HG03280 (cell line): ENCODE measurements around the gene BHMT.
"Not testable (repeated sequence)": the region's sequence is repeated elsewhere in the genome, so short reads cannot be mapped to it uniquely, and the experiment has no call there.

ENCODE experiments used
- ATAC-seq: cut with Tn5 transposase; IDR thresholded peaks from one replicate; pipeline ENCODE4 v1.9.1; 2021; ENCODE audit warnings: mild to moderate bottlenecking, moderate library complexity; ENCODE audit not compliant: unreplicated experiment

The BHMT gene

DNA sequence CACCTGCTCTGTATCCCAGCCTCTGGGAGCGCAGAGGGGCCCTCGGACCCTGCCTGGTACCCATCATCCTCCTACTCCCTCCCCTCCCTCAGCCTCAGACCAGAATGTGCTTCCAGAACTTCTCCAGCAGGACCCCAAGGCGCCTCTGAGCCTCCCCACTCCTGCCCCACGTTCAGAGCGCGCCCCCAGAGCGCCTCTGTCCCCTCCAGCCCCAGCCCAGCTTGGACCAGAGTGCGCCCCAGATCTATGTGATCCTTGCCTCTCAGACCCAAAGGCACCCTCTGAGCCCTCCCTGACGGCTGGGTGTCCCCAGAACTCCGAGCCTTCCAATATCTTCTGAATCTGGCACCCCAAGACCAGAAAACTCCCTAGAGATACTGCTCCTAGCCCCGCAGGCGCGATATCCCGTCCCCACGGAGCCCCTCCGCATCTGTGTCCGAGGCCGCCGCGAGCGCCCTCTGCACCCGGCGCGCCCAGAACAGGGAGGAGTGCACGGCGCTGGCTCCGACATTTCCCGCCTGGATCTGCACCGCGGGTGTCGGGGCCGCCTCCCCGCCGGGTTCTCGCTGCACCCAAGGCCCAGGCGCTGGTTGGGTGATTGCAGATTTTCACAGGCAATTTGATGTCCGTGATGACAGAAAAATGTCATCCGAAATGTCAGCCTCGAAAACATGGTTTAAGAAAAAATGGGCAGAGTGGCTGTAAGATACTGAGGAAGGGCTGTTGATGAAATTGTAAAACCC, 522 bp downstream of the BHMT start:
- no peak for ATAC-seq

DNA sequence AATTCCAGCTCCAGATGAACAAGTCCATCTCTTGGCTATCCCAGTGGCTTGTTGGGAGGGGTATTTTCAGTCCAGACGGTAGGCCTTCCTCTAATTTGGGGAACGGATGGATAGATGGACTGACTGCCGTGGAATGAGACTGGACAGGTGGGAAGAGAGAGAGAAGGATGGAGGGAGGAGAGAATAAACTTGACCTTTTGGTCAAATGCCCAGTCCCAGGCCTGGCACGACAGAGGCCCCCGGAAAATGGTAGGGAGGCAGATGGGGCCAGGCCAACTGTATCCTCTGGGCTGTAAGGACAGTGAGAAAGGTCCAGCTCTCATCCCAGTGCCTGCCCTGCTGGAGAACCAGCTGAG, 1.1 kb downstream of the BHMT start:
- no peak for ATAC-seq

DNA sequence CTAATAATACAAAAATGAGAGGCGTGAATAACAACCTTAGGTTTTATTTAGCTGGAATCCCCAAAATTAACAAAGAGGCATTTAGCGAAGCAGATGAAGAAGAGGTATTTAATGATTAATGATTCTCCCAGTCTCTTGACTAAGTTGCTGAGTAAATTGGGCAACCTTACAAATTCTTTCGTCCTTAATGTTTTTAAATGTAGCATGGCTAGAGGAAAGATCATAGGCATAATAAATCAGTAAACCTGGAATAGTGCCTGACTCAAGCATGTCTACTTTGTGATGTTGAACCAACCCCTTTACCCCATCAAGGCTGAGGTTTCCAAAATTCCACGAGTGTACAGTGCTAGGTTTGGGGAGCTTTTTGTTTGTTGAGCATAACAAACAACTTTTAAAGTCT, 7.9 kb downstream of the BHMT start:
- ATAC-seq = no peak

DNA sequence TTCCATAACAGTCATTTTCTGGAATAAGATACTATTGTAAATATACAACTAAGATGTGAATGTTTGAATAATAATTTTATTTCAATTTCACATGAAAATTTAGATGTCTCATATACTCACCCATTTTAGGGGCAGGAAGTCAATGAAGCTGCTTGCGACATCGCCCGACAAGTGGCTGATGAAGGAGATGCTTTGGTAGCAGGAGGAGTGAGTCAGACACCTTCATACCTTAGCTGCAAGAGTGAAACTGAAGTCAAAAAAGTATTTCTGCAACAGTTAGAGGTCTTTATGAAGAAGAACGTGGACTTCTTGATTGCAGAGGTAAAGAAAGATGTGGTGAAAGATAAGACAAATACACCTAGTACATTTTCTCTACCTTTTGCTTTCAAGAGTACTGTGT, 8.6 kb downstream of the BHMT start:
- no peak for ATAC-seq

DNA sequence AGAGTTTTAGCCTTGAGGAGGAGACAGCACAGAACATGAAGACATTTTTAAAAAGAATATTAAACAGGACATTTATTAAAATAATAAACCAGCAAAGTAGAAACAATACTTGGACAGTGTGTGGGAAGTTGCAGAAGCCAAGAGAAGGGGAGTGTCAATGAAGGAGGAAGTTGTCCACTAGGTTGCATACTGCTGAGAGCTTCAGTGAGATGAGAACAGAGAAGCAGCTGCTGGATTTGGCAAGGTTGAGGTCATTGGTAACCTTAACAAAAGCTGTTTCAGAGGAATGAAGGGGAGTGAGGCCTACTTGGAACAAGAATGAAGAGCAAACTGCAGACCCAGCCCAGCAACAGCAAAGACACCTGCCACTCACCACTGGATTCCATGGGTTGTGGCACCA, 11.4 kb downstream of the BHMT start:
- no peak for ATAC-seq

DNA sequence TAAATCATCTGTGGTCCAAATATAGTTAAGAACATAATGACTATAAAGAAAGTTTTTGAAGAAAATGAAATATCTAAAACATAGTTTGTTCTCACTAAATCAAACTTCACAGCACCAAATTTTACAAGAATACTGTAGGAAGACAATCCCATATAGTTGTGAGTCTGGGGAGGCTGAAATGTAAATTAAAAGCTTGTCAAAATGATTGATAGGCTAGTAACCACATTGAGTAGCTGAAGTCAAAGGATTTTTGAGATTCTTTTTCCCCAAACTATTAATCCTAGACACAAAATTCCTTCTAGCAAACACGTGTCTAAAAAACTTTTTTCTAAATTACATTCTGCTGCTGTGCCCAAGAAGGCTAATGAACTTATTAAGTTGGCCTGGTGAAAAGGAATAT, 13.0 kb downstream of the BHMT start:
- no peak for ATAC-seq

DNA sequence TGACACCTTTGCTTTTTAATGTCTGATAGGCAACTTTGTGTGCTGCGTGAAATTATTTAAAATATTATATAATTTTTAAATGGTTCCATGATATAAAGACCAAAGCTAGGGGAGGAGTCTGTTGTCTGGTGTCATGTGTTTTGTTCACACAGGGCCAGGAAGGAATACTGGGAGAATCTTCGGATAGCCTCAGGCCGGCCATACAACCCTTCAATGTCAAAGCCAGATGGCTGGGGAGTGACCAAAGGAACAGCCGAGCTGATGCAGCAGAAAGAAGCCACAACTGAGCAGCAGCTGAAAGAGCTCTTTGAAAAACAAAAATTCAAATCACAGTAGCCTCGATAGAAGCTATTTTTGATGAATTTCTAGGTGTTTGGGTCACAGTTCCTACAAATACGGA, 19.2 kb downstream of the BHMT start:
- no peak for ATAC-seq

DNA sequence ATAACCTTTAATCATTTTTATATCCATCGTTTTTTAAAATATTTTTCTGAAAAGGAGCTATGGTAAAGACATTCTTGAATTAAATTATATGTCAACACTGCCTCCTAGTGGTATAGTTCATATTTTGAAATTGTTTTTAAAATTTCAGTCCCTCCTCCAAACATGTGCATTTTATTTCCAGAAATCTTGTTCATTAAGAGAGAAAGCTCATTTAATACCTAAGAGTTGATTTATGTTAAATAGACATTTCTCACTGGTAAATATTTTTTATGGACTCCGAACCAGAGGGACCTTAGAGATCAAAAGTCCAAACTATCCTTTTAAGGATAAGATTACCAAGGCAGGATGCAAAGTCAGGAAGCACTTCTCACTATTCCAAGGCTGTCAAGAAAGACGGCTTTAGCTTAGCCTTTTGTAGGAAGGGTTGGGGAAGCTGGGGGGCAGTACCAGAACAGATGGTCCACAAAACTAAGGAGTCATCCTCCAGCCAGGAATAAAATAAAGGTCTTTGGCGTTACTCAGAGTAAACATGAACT, 21.6 kb downstream of the BHMT start:
- no peak for ATAC-seq

DNA sequence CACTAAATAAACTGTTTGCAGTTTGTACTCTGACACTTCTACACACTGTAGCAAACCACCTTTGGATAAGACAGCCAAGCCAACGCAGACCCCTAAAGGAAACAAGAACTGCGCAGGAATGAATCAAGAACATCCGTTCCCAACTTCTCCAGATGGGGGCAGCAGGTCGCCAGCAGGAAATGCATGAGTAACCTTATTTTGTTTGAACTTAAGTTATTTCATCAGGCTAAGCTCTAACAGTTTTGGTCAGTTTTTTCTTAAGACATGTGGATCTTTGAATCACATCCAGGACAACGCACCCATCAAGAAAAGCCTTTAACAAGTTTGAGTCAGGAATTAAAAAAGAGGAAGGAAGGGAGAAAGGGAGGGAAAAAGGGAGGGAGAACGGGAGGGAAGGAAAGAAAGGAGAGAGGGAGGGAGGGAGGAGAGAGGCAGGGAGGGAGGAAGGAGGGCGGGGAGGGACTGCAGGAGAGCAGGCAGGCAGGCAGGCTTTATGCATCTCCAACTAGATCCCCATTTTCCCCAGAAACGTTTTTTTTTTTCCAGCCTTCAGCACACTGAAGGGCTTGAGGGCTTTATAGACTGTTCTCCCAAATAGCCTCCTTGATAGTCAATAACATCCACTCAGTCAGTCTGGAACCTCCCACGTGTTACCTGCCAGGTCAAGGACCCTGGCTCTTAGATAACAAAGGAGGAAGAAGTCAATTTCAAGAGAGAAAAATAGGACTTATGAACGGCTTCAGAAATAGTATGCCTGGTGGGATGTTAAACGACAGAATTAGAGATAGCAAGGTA, 22.2 kb downstream of the BHMT start:
- ATAC-seq = no peak

DNA sequence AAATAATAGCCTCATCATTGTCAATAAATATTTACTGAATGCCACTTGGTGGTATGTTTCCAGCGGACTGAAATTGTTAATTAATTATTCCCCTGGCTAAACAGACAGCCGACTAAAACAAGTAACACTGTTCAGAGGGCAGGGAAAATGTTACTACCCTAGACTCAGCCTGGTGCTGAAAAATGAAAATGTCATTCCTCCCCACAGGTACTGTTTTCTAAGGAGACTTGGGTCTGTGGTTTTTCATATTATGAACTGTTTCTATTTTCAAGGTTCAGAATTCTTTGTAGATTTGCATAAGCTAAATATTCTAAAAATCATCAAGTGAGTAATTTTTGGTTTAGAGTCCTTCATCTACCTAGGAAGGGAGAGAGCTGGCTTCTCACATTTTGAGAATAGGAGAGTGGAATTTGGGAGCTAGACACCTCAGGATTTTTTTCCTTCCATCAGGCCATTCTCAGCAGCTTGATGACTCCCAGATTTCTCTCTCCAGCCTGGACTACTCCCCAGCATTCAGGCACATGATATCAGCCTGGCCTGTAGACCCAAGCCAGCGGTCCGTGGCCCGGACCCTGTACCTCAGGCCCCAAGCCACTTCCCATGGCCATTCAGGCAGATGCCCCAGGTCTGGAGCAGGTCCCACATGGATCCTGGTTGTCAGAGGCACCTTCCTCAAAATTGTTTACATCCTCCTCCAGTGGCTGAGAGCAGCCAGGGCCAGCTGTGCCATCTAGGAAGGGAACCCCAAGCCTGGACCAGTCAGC, 24.4 kb downstream of the BHMT start:
- ATAC-seq = no peak

DNA sequence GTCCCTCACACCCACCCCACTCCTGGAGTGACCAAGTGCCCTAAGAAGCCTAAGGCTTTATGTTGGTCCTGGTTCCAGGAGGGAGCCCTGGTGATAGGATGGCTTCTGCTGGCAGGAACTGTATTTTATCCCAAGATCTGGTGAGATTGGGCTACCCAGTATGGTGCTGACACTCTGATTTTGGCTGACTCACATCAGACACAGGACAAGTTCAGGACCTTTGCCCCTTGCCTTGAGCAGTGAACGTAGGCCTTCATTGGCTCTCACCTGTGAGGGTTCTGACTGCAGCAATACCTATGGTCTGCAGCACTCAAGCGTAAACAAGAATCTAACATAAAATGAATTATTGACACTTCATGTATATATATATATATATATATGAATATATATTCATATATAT, 25.0 kb downstream of the BHMT start:
- no peak for ATAC-seq

DNA sequence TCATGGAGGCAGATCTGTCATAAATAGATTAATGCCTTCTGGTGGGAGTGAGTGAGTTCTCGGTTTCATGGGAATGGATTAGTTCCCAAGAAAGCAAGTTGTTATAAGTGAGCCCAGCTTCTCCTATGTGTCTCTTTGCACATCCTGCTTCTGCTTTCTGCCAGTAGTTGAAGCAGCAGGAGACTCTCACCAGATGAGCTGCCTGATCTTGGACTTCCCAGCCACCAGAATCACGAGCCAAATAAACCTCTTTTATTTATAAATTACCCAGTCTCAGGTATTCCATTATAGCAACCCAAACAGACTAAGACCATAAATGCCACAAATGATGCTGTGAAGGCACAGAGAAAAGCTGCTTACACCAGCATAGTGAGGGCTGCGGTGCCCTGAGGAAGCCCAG, 28.9 kb downstream of the BHMT start:
- ATAC-seq = no peak

DNA sequence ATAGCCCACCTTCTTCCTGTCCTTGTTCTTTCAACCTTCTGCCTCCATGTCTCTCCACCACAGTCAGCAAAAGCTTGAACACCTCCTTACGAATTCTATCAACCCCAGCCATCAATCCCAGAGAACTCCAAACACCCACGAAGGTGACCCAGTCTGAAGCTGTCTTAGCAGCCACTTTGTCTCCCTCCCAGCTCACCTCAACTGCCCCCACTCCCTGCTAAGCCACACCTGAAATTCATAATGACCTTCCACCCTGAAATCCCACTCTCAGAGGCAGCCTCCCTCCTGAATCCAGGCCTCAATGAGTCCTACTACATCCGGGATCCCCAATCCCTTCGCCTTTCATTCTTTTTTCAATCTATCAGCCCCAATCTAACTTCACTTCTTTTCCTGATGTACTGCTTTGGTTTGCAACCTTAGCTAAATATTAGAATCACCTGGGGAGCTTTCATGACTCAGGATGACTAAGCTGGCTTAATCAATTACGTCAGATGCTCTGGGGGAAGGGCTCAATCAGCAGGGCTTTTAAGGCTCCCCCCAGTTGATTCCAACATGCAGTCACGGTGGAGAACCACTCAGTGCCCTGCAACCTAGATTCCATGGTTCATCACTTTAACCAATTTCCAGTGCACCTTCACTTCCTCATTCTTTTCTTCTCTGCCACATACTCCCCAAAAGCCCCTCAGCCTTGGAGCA, 32.2 kb downstream of the BHMT start:
- no peak for ATAC-seq

DNA sequence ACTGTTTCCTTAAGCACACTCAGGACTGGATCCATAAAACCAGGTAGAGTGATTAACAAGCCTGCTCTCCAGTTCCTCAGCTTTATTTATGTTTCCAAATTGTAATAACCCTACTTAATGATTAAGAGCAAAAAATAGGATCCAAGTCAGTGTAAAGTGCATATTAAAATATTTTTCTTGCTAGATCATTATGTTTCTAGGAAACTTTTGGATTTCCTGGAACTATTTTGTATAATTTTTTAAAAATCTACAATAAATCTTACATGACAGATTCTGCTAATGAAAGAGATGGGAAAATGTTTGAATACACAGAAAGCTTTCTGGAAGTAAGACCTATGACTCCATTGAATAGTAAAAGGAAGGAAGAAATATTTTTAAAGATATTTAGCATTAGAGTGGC, 35.5 kb downstream of the BHMT start:
- ATAC-seq = no peak

DNA sequence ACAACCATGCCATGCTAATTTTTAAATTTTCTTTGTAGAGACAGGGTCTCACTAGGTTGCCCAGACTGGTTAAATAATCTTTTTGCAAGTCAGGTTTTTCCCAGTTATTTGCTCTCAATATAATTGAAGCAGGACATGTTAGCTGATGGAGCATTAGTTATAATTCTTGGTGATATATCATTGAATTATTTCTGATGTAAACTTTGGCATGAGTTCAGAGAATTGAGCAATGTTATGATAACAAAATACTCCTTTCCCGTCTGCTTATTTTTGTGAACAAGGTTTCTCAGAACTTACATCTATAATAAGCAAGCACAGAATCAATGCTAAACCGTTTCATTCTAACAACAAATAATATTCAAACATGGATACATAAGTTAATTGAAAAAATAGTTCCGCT, 37.8 kb downstream of the BHMT start:
- ATAC-seq = no peak

DNA sequence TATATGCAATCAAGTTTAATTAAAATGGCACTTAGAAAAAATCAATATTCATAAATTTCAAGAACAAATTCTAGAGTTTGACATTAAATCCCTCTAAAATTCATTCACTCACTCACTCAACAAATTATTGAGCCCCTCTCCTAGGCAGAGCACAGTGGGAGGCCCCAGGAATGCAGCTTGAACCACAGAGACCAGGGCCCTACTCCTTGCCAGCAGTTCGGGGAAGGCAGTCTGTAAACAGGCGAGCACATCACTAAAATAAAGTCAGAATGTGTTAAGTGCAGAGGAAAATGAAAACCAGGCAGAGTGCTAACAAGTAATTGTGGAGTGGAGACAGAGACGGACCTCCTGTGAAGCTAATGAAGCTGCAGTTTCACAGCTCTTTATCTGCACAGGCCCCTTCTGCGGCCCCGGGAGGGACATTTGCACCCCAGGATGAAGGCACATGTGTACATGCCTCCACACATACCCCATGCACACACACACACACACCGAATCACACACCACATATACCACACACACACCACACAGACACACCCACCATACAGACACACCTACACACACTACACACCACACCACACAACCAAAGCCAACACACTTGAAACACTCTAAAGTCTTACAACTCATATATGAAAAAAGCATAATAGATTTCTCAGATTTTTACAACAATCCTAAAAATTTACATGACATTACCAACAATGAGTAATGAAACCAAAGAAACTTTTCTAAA, 40.5 kb downstream of the BHMT start:
- no peak for ATAC-seq

DNA sequence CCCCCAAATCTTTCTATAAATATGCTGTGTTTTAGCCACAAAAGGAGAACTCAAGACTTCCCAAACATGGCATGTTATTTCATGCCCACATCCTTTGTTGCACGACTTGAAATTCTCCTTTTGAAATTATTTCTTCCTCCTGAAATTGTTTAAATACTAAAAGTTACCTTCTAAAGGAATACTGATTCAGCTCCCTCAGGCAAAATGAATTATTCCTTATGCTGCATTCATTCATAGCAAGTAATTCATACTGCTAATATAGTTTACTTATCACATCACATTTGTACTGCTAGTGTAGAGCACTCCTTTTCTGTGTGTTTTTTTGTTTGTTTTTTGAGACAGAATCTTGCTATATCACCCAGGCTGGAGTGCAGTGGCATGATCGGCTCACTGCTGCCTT, 45.7 kb downstream of the BHMT start:
- no peak for ATAC-seq

DNA sequence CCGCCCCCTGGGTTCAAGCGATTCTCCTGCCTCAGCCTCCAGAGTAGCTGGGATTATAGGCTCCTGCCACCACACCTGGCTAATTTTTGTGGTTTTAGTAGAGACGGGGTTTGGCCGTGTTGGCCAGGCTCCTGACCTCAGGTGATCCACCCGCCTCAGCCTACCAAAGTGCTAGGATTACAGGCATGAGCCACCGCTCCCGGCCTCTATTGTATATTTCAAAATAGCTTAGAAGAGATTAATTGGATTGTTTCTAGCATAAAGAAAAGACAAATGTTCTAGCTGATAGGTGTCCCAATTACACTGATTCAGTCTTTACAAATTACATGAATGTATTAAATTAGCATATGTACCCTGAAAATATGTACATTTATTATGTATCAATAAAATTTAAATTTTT, 50.0 kb downstream of the BHMT start:
- not testable (repeated sequence) for ATAC-seq

DNA sequence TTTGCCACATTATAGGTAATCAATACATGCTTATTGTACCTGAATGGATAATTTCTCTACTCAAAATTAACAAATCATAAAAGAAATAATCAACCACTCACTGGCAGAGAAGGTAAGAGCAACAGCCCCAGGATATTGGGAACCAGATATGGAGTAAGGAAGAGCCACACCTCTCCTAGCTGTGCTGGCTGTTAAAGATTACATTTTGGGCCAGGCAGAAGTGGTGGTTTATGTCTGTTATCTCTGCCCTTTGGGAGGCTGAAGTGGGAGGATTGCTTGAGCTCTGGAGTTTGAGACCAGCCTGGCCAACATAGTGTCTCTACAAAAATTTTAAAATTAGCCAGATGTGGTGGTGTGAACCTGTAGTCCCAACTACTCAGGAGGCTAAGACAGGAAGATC, 56.4 kb downstream of the BHMT start:
- no peak for ATAC-seq

DNA sequence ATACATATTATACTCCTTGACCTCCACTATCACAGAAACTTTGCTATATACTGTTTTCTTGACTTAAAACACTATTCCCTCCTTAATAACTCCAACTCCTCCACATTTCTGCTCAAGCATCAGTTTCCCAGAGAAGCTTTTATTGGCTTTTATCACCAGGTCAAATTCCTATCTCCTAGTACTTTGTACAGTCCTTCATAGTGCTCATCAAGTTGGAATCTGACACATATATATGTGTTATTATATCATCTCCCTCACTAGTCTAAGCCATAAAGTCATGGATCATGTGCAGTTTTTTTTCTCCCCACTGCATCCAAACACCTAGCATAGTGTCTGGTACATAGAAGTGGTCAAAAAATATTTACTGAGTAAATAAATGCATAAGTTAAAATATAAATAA, 59.1 kb downstream of the BHMT start:
- no peak for ATAC-seq
